ES-I3 (cell line): ENCODE results near the gene ACTL7B.
"Not testable (repeated sequence)": the region's sequence is repeated elsewhere in the genome, so short reads cannot be mapped to it uniquely, and the experiment has no call there.

Experiments used
- H3K36me3 ChIP-seq: 2 replicates; pipeline ENCODE4 v1.6.1; 2013; ENCODE audit warnings: mild to moderate bottlenecking, low read length, control low read depth, moderate library complexity; ENCODE audit not compliant: insufficient read depth
- H3K4me1 ChIP-seq: 2 replicates; pipeline ENCODE4 v1.6.1; 2013; ENCODE audit warnings: mild to moderate bottlenecking, control low read depth, low read length; ENCODE audit not compliant: insufficient read depth
- H3K9ac ChIP-seq: 2 replicates; pipeline ENCODE4 v1.6.1; 2013; ENCODE audit warnings: low read depth, mild to moderate bottlenecking, low read length, moderate library complexity
- H3K9me3 ChIP-seq: 2 replicates; pipeline ENCODE4 v1.6.1; 2013; ENCODE audit warnings: mild to moderate bottlenecking, low read length, moderate library complexity; ENCODE audit not compliant: control insufficient read depth, insufficient read depth

Gene ACTL7B, protein sequence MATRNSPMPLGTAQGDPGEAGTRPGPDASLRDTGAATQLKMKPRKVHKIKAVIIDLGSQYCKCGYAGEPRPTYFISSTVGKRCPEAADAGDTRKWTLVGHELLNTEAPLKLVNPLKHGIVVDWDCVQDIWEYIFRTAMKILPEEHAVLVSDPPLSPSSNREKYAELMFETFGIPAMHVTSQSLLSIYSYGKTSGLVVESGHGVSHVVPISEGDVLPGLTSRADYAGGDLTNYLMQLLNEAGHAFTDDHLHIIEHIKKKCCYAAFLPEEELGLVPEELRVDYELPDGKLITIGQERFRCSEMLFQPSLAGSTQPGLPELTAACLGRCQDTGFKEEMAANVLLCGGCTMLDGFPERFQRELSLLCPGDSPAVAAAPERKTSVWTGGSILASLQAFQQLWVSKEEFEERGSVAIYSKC

DNA sequence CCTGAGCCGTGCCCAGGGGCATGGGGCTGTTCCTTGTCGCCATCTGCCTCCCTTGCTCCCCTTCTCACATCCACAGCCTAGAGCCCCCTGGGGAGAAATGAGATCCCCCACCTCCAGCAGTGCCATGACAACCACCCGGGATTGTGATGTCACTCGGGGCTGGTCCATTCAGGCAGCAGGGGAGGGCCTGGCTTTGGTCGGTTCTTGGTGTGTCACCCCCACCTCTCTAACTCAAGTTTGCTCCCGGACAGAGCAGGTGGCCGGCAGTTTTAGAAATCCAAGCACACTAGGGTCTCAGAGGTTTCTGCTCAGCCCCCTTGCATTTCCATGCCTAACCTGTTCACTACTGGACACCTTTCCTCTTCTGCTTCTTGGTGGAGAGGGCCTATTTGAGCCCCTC is at the start of gene ACTL7B:
TSS of gene ACTL7B (minus strand) at position 99 of the 400 bp plus-strand sequence. CDS start at position 43, 56 bp downstream.
- Histone ChIP-seq H3K4me1 (no peaks in the 10 kb centered on the region), H3K36me3 (no peaks in the 10 kb centered on the region), H3K9me3 (no peaks in the 10 kb centered on the region), H3K9ac (no peak within 1 kb of the TSS)

DNA sequence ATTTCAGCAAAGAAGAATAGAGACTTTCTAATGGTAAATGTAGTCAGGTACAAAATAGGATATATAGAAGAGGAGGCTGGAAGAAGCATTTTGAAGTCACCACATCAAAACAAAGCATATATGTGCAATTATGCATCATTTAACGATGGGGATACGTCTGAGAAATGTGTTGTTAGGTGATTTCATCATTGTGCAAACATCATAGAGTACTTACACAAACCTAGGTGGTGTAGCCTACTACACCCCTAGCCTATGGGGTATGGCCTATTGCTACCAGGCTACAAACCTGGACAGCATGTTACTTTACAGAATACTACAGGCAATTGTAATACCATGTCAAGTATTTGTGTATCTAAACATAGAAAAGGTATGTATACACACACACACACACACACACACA is 49.7 kb upstream of the ACTL7B start:
- Histone ChIP-seq H3K9me3 (no peaks in the 10 kb centered on the region), H3K4me1 (no peaks in the 10 kb centered on the region), H3K9ac (no peak overlapping the region), H3K36me3 (peaks cover 4% of the 10 kb centered on the region)

DNA sequence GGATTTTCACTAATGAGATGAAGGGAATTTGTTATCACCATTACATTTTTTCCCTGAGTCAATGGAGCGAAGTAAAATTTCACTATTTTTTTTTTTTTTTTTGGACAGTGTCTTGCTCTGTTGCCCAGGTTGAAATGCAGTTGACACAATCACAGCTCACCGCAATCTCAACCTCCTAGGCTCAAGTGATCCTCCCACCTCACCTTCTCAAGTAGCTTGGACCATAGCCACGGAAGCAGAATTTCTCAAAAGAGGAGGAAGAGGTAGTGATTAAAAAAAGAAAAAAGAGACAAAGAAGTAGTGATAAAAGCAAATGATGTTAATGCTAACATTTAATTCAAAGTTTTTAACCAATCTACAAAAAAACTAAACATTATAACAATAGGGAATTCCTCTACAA is 48.4 kb upstream of the ACTL7B start:
- Histone ChIP-seq H3K9ac (no peak overlapping the region), H3K36me3 (no peaks in the 10 kb centered on the region; the same call in none of the 2 replicates), H3K9me3 (no peaks in the 10 kb centered on the region), H3K4me1 (no peaks in the 10 kb centered on the region)

DNA sequence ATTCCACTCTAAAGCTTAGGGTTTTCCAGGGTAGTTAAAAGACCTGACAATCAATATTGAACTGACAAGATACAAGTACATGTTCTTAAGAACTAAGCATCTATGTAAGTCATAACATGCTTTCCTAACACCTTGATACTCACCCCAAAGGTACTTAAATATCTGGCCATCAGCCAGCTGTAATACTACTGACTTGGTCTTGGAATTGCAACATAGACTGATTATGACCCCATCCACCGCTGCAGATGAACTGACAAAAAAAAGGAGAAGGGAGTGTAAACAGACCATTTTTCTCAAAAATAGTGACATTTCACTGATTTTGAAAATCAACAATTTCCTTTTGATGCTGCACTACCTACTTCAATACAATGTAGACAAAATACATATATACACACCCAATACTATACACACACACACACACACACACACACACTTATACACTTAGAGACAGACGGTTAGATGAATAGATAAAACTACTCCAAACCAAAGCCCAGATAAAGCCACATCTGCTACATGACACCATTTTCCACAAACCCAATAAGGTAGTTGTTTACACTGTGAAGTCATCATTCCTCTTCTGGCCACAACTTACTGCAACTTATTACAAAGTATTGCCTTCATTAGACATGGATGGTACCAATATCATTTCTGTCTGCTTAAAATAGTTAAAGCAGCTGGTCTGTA is 47.8 kb upstream of the ACTL7B start:
- H3K9me3 ChIP-seq, result no peaks in the 10 kb centered on the region
- no peaks in the 10 kb centered on the region; the same call in none of the 2 replicates for H3K36me3 ChIP-seq
- H3K4me1 ChIP-seq, result no peaks in the 10 kb centered on the region
- H3K9ac ChIP-seq, result no peak overlapping the region

DNA sequence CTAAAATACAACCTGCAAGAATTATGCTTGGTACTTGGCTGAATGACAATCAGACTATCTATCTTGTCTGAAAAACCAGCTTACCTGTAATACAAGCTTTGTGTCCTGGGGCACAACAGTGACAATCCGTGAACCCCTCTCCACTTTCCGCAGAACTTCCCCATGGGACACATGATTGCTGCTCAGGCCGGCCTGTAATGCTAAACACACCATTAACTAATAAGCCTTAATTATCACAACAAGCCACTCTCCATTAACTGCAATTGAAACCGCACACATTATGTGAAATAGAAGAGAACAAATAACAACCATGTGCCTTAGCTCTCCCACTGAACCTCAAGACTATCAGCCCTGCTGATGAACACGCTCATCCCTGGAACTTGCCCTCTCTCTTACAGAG is 44.4 kb upstream of the ACTL7B start:
- H3K36me3 ChIP-seq, result peaks cover 12% of the 10 kb centered on the region
- no peaks in the 10 kb centered on the region for H3K9me3 ChIP-seq
- H3K4me1 ChIP-seq, result no peaks in the 10 kb centered on the region
- no peak overlapping the region for H3K9ac ChIP-seq

DNA sequence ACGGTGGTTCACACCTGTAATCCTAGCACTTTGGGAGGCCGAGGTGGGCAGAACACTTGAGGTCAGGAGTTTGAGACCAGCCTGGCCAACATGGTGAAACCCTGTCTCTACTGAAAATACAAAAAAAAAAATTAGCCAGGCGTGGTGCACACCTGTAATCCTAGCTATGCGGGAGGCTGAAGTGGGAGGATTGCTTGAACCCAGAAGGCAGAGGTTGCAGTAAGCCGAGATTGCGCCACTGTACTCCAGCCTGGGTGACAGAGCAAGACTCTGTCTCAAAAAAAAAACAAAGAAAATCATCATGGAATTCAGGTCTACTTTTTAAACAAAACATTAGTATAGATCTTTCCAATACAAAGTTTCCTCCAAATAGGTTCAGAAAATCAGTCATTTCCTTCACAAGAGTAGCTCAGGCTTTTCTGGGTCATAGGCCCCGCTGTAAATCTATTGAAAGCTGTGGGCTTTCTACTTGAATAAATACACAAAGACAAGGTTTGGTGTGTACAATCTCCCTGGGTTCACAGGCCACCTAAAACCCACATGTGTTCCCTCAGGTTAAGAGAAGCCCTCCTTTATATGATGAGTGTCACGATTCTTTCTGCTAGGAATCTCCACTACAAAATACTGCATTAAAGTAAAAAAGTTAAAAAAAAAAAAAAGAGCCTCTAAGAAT is 43.4 kb upstream of the ACTL7B start:
- H3K9me3 ChIP-seq, H3K4me1 ChIP-seq, H3K9ac ChIP-seq: not testable (repeated sequence)
- H3K36me3 ChIP-seq, result peaks cover 14% of the 10 kb centered on the region

DNA sequence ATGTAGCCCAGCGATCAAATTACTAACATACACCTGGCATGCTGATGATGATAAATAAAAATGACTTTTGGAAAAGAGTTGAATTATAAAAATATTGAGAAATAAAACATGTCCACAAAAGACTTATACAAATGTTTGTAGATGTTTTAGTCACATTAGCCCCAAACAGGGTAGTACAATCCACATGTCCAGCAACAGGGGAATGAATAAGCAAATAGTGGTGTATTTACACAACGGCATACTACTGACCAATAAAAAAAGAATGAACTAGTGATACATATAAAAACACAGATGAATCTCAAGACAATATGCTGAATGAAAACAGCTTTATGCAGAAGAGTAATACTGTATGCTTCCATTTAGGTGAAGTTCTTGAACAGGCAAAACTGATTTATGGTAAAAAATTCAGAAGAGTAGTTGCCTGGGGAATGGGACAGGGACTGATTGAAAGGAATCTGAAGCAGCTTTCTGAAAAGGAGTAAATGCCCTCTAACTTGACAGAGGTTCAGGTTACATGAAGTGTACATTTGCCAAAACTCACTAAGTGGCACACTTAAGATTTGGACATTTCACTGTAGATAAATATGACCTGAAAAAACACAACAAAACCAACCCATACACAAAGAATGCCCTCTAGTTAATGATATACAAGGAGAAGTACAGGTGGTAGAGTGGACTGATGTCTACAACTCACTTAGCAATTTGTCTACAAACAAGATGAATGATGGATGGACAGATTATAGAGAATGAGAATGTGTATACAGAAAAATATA is 41.7 kb upstream of the ACTL7B start:
- Histone ChIP-seq H3K9ac (no peak overlapping the region), H3K9me3 (no peaks in the 10 kb centered on the region), H3K4me1 (no peaks in the 10 kb centered on the region), H3K36me3 (peaks cover 18% of the 10 kb centered on the region)

DNA sequence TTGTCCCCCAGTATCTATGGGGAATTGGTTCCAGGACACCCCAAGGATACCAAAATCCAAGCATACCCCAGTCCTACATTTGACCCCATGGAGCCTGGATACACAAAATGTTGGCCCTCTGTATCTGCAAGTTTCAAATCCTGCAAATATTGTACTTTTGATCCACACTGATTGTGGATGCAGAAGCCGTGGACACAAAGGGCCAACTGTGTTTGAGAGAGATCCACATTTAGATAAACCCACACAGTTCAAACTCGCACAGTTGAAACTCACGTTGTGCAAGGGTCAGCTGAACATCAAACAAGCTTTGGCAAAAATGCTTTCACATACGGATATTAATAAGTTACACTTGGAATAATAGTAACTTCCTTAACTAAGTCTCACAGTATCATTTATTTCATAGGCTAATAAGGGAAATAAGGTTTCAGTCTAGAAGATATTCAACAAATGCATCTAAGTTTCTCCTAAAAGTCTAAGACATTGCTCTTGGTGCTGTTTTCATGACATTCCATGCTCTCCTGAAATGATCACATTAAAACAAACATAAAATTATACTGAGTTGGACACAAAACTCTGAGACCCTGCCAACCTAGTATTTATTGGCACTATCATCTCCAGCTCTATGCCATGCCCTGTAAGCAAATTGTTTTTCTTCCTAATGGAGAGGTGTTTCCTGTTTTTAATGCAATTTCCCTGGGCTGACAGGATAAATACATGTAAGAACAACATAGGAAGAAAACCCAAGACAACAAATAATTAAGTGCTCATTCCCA is 38.6 kb upstream of the ACTL7B start:
- Histone ChIP-seq H3K36me3 (peaks cover 18% of the 10 kb centered on the region), H3K9ac (no peak overlapping the region), H3K9me3 (no peaks in the 10 kb centered on the region), H3K4me1 (no peaks in the 10 kb centered on the region)

DNA sequence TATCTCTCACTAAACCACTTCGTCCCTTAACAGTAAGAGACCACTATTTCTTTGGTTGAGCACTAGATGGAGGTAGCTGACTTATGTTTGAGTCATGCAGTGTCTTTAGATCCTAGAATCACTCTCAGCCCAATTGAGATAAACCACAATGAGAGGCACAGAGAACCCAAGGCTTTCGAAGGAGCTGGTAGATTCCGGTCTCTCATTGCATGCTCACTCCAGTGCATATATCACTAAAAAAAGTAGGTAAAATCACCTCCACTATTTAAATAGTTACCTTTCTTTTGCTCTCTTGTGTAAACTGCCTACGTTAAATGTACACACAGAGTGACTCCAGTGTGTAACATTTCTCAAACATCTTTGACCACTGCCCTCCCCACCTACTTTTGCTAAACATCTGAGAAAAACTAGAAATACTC is 33.9 kb upstream of the ACTL7B start:
- Histone ChIP-seq H3K9ac (no peak overlapping the region), H3K4me1 (no peaks in the 10 kb centered on the region), H3K36me3 (peaks cover 10% of the 10 kb centered on the region; the same call in 1 of the 2 replicates), H3K9me3 (no peaks in the 10 kb centered on the region)

DNA sequence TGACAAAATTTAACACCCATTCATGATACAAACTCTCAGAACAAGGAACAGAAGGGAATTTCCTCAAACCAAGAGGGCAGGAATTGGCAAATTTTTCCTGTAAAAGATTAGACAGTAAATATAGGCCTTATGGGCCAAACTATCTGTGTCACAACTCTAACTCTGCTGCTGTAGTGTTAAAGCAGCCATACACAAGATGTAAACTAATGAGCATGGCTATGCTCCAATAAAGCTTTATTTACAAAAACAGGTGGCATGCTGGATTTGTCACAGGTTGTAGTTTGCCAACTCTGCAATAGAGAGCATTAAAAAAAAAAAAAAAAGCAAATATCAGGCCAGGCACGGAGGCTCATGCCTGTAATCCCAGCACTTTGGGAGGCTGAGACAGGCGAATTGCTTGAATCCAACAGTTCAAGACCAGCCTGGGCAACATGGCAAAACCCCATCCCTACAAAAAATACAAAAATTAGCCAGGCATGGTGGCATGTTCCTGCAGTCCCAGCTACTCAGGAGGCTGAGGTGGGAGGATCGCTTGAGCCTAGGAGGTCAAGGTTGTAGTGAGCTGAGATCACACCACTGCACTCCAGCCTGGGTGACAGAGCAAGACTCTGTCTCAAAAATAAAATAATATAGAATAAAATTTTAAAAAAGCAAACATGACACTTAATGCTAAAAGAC is 30.9 kb upstream of the ACTL7B start:
- H3K4me1 ChIP-seq, H3K9me3 ChIP-seq, H3K9ac ChIP-seq: not testable (repeated sequence)
- peaks cover 14% of the 10 kb centered on the region for H3K36me3 ChIP-seq

DNA sequence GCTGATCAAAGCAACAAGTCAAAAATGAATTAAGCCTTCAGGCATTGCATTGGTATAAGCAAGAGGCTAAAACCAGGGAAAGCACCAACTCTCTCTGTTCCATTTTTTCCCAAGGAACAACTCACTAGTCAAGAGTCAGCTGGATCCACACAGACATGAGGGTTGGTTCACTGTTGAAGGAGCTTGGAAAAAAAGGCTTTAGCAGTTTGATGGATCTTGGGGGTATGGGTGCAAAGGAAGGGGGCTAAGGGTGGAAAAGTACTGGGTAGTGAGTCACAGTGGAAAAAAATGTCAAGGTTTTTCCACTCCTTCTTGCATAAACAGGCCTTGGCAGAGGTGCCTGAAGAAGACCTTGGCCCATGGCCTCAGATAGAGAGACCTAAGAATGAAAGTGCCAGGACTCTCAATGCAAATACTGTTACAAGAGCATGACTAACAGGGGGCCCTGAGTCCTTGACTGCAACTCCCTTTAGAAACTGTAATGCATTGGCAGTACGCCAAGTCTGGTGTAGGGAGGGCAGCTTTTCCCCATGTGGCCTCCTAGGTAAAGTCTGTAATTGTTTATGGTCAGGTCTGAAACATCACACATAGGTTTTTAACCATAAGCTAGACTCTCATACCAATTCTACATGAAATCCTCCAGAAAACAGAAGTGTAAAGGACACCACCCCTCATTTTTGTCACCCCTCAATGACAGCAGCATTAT is 30.0 kb upstream of the ACTL7B start:
- Histone ChIP-seq H3K9me3 (no peaks in the 10 kb centered on the region), H3K36me3 (peaks cover 14% of the 10 kb centered on the region), H3K4me1 (no peaks in the 10 kb centered on the region), H3K9ac (no peak overlapping the region)

DNA sequence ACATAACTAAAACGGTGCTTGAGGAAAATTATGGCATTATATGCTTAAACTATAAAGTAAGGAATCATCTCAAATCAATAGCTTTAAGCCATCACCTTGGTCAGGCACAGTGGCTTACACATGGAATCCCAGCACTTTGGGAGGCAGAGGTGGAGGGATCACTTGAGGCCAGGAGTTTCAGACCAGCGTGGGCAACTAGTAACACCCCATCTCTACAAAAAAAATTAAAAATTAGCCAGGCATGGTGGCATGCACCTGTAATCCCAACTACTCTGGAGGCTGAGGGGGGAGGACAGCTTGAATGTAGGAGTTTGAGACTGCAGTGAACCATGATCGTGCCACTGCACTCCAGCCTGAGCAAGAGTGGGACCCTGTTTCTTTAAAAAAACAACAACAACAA is 28.9 kb upstream of the ACTL7B start:
- Histone ChIP-seq H3K4me1 (no peaks in the 10 kb centered on the region), H3K9me3 (no peaks in the 10 kb centered on the region), H3K36me3 (peaks cover 16% of the 10 kb centered on the region)

DNA sequence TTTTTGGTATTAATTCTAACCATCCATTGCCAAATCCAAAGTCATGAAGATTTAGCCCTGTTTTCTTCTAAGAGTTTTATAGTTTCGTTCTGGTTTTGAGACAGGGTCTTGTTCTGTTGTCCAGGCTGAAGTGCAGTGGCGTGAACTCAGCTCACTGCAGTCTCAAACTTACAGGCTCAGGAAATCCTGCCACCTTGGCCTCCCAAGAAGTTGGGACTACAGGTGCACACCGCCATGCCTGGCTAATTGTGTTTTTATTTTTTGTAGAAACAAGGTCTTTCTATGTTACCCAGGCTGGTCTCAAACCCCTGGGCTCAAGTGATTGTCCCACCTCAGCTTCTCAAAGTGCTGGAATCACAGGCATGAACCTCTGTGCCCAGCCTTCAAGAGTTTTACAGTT is 27.3 kb upstream of the ACTL7B start:
- H3K9me3 ChIP-seq, result no peaks in the 10 kb centered on the region
- H3K36me3 ChIP-seq, result peaks cover 13% of the 10 kb centered on the region
- H3K9ac ChIP-seq, result no peak overlapping the region
- H3K4me1 ChIP-seq, result no peaks in the 10 kb centered on the region

More for the DNA sequence above, 28.9 kb upstream of the ACTL7B start:
- no peak overlapping the region for H3K9ac ChIP-seq
